HL-60 (cell line): ENCODE measurements around the gene SLC35G6.
"Not testable (repeated sequence)": the region's sequence is repeated elsewhere in the genome, so short reads cannot be mapped to it uniquely, and the experiment has no call there.

Experiments
- DNase-seq, 2 experiments: peaks; one replicate each; pipeline ENCODE4 v3.0.0-alpha.2; 2010 to 2020; ENCODE audit warnings: low read depth in 1 of 2, low spot score in 1 of 2
- H3K27ac ChIP-seq: fragments of 250-450 bp; sonication (Bioruptor Pico); replicated peaks from 2 replicates; pipeline ENCODE4 v1.5.1; 2020; ENCODE audit warnings: mild to moderate bottlenecking, moderate library complexity
- H3K27me3 ChIP-seq: fragments of 250-450 bp; sonication (Bioruptor Pico); 2 replicates; pipeline ENCODE4 v1.5.1; 2021; ENCODE audit warnings: mild to moderate bottlenecking, moderate library complexity; ENCODE audit not compliant: insufficient read depth, poor library complexity, severe bottlenecking
- H3K4me3 ChIP-seq: replicated peaks from 2 replicates; pipeline ENCODE4 v1.5.1; 2011; ENCODE audit warnings: mild to moderate bottlenecking, control low read depth, low read length; ENCODE audit not compliant: insufficient read depth
- CTCF ChIP-seq: IDR thresholded peaks from one replicate; pipeline ENCODE4 v1.5.1; 2011; ENCODE audit warnings: low read length, control low read depth, inconsistent platforms; ENCODE audit not compliant: insufficient read depth
- GABPA ChIP-seq: IDR thresholded peaks from 2 replicates; pipeline ENCODE4 v1.6.1; 2012; ENCODE audit warnings: low read depth
- POLR2AphosphoS5 ChIP-seq: IDR thresholded peaks from 2 replicates; pipeline ENCODE4 v1.6.1; 2012; ENCODE audit warnings: low read depth
- REST ChIP-seq: IDR thresholded peaks from 2 replicates; pipeline ENCODE4 v1.6.1; 2012; ENCODE audit warnings: low read depth; ENCODE audit not compliant: insufficient replicate concordance
- SPI1 ChIP-seq: IDR thresholded peaks from 2 replicates; pipeline ENCODE4 v1.6.1; 2012; ENCODE audit warnings: low read depth, mild to moderate bottlenecking, borderline replicate concordance

Gene SLC35G6

GRCh38 chr17:7471729-7472128, 9.5 kb upstream of the SLC35G6 start:
- Histone ChIP-seq H3K27me3 (no peaks in the 10 kb centered on the region), H3K27ac (no peak overlapping the region), H3K4me3 (no peak overlapping the region)
- TF ChIP-seq SPI1 = no peak
- no peak for DNase-seq

- H3K27me3 ChIP-seq, H3K4me3 ChIP-seq, DNase-seq, H3K27ac ChIP-seq: not testable (repeated sequence)
Observed at GRCh38 chr17:7474767-7475166, 6.5 kb upstream of the SLC35G6 start.

GRCh38 chr17:7475764-7476422, 5.4 kb upstream of the SLC35G6 start:
- TF ChIP-seq CTCF = no peak
- H3K4me3 ChIP-seq = no peak overlapping the region
- H3K27ac ChIP-seq = no peak overlapping the region
- H3K27me3 ChIP-seq = no peaks in the 10 kb centered on the region
- no peak for DNase-seq

- TF ChIP-seq GABPA (no peak), POLR2AphosphoS5 (no peak), CTCF (no peak), REST (no peak), SPI1 (no peak)
- H3K4me3 ChIP-seq = no peak overlapping the region
- H3K27ac ChIP-seq = no peak overlapping the region
- no peak for DNase-seq
- H3K27me3 ChIP-seq = no peaks in the 10 kb centered on the region
Observed at GRCh38 chr17:7476494-7476893, 4.8 kb upstream of the SLC35G6 start.

- H3K4me3 ChIP-seq = no peak overlapping the region
- H3K27me3 ChIP-seq = no peaks in the 10 kb centered on the region
- no peak overlapping the region for H3K27ac ChIP-seq
- DNase-seq = no peak
- TF ChIP-seq POLR2AphosphoS5 = no peak
- no peak for TF ChIP-seq REST
- no peak for TF ChIP-seq CTCF
- TF ChIP-seq GABPA = no peak
- TF ChIP-seq SPI1 = no peak
Observed at GRCh38 chr17:7476951-7477350, 4.3 kb upstream of the SLC35G6 start.
